Renal cortex interstitium (tissue), 11 donors: ENCODE results near the gene NLRC5. TPM values are rescaled to one million over a fixed set of nuclear protein-coding genes. Genes with fewer than 3 reads are reported as not detected.
"Not testable (repeated sequence)": the region's sequence is repeated elsewhere in the genome, so short reads cannot be mapped to it uniquely, and the experiment has no call there.

Experiments
- DNase-seq, 11 donors: peaks; one replicate each; pipeline ENCODE4 v3.0.0-alpha.2; 2013; ENCODE audit warnings: low read depth in 9 of 11, low spot score in 4 of 11; ENCODE audit errors: extremely low read depth in 1 of 11
- polyA plus RNA-seq, 3 donors: library from polyadenylated mRNA; unstranded; fragments of 120-200 nt; gene quantifications; one replicate each; pipeline ENCODE4 v1.2.1, GENCODE V29; 2013; ENCODE audit not compliant: insufficient read length in 3 of 3

The NLRC5 gene
- polyA plus RNA-seq, 3 donors: 2.3 to 4.2 (median 2.6) TPM

DNA sequence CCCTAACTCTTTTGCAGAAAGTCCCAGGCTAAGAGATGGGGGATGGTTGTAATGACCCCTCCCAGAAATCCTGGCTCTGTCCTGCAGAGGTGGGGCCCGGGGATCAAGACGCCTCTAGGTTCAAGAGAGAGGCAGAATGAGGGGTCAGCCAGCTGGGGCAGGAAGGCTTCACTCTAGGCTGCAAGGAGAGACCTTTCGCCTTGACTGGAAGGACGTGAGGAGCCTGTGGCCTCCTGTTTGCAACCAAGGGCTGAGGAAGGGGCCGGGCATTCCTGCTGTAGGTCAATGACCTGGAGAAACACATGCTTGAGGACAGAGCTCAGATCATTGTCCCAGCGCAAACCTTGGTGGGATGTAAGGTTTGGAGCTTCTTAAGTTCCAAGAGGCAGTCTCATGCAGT lies 36.4 kb upstream of the NLRC5 start:
- no peak for DNase-seq

GRCh38 chr16:56956076-56956475 lies 33.3 kb upstream of the NLRC5 start:
- no peak for DNase-seq

DNA sequence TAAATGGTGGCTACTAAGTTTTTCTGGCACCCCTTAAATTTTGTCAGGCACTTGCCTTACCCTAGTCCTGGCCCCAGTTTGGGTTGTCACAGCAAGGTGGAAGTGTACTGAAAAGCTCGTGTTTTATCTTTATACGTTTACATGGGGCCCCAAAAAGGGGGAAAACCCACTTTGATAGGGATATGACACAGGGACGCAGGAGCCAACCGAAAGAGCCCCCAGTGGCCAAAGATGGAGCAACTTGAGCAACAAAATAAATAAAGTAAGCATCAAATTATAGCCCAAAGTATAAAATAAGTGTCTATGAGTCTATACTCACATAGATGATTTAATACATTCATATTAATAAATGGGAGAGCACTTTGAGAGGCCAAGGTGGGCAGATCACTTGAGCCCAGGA lies 32.6 kb upstream of the NLRC5 start:
- DNase-seq: no peak

DNA sequence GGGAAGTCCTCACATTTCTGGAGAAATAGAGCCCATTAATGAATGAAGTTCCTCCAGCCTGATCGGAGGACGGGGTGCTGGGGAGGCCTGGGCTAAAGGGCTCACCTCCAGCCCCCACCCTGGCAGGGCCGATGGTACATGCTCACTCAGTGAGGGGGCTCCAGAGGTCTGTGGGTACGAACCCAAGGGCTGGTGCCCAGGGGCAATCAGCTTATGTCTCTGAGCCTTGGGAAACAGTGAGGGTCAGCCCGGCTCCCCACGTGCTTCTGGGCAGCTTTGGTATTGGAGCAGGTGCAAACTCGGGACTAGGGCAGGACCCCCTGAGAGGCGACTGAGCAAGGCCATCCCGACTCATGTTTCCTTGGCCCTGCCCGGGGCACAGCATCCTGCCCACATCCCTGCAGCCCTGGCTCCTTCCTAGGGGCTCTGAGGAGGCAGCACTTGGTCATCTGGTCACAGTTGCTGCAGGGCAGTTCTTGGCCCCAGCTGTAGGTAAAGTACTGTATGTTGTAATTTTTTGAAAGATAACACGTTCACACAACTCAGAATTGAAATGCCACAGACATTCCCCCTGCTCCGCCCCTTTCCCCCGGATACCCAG lies 28.6 kb upstream of the NLRC5 start:
- no peak for DNase-seq

DNA sequence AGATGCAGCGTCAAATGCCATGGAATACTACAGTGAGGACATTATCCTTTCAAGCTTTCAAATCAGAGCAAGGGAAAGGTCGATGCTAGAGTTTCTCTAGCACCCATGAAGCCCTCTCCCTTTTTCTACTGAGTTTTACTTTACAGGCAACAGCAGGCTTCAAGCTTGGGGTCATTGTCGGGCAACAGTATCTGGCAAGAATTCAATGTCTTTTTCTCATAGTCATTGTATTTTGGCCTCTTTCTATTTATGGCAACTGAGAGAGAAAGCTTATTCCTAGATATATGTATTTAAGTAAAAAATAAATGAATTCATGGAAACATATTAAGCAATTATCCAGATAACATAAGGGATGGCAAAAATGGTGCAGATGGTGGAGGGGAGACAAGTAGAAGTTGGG lies 28.0 kb upstream of the NLRC5 start:
- DNase-seq: peak in 1 of 11 donors; percentile 9

DNA sequence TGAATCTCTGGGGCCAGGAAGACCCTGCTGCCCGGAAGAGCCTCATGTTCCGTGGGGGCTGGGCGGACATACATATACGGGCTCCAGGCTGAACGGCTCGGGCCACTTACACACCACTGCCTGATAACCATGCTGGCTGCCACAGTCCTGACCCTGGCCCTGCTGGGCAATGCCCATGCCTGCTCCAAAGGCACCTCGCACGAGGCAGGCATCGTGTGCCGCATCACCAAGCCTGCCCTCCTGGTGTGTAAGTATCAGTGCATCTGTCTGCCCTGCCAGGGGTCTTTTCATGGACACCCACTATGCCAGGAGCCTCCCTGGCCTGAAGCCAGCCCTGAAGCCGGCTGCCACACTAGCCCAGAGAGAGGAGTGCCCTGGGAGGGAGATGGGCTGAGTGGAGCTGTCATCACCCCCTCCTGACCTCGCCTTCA lies 27.5 kb upstream of the NLRC5 start, which contains the start of gene CETP:
Gene CETP, plus strand, starts transcription at position 100 of the 431 bp plus-strand sequence. Its CDS starts 30 bp downstream, at position 130.
- DNase-seq: no peak

DNA sequence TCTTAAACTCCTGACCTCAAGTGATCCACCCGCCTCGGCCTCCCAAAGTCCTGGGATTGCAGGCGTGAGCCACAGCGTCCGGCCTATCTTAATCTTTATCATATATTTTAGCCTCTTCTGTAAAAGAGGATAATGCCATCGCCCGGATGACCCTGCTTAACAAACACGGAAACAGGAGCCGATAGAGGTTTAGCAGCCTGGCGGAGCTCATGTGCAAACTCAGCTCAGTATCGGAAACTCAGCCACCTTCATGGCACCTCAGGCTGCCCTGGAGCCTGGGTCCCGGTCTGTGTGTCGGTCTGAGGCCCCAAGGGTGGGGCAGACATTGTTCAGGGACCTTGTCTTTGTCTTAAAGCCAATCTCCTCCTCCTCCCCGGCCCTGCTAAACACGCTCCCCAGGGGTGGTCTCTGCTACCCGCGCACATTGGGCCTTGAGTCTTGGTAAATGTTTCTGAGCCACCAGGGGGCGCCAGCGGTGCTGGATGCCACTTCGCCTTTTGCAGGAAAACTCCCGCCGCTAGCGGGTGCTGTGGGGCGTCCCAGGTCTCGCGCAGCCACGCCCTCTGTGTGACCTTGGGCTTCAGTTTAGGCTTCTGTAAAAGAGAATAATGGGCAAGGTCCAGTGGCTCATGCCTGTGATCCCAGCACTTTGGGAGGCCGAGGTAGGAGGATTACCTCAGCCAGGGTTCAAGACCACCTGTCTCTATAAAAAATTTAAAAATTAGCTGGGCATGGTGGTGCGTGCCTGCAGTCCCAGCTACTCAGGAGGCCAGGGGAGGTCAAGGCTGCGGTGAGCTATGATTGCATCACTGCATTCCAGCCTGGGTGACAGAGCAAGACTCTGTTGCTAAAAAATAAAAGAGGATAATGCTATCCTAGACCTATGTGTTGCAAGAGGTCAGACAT lies 24.9 kb upstream of the NLRC5 start:
- peak in 10 of 11 donors; percentile 37 to 70 (median 56) for DNase-seq

DNA sequence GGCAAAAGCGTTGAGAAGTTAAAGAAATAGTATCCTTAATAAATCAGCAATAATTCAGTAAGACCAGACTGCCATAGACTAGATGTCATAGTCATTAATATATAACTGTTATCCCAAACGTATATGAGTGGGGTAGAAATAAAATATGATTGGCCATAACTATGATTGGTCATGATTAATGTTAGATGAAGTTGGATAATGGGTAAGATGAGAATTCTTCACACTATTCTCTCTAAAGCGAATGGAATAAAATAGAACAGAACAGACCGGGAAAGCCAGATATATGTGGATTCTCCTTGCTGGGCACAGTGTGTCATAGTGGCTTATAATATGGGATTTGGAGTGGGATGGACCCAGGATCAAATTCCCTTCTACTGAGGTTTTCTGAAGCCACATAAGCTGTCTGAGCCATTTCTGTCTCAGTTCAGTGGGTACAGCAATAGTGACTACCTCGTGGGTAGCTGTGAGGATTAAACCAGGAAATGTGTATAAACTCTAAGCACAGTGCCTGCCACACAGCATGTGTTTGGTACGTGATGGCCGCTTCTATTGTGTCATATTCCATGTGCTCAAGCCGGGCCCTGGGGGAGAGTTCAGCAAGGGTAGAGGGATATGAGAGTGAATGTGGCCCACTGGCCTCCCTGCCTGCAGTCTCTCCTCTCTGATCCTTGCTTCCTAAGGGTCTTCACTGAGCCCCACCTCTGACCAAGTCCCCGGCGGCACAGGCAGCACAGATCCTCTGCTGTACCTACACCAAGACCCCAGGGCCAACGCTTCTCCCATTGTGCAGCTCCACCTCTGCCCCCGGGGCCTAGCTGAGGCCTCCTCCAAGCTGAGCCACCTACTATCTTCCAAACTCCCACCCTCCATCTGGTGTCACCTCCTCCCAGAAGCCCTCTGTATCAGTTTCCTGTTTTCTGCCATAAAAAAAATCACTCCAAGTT lies 23.9 kb upstream of the NLRC5 start:
- DNase-seq: no peak

DNA sequence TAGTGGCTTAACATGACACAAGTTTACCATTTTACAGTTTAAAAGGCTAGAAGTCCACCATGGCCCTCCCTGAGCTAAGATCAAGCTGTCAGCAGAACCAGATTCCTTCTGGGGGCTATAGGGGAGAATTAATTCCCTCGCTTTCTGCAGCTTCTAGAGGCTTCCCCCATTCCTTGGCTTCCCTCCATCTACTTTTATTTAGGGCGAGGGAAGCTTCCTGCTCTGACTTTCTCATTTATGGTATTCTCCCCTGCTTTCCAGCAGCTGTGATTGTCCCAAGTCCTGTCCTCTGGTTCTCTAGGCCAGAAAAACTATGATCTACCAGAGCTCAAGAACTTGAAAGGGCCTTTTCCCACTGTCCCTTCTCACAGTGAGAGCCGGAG lies 23.3 kb upstream of the NLRC5 start:
- DNase-seq: peak in 9 of 11 donors; percentile 29 to 67 (median 47)

DNA sequence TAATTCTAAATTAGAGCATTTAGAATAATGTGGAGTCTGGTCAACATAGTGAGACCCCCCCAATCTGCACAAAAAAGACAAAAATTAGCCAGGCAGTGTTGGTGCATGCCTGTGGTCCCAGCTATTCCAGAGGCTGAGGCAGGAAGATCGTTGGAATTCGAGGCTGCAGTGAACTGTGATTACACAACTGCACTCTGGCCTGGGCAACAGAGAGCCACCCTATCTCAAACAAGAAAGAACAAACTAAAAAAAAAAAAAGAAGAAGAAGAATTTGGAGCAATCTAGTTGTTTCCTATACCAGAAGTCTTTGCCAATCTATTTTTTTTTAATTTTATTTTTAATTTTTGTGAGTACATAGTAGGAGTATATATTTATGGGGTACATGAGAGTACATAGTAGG lies 21.6 kb upstream of the NLRC5 start:
- no peak for DNase-seq

DNA sequence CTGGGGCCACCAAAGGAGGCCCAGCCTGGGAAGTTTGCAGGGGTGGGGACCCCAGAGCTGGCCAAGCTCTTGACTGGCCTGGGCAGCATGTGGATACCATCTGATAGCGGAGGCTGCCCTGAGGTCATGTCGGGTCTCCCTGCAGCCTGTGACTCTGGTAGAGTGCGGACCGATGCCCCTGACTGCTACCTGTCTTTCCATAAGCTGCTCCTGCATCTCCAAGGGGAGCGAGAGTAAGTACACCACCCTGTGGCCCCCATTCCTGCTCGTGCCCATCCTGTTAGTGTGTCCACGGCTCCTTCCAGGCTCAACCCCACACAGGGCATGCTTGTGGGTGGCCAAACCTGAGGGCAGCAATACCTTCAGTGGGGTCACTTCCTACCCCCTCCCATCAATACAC lies 19.6 kb upstream of the NLRC5 start:
- no peak for DNase-seq

DNA sequence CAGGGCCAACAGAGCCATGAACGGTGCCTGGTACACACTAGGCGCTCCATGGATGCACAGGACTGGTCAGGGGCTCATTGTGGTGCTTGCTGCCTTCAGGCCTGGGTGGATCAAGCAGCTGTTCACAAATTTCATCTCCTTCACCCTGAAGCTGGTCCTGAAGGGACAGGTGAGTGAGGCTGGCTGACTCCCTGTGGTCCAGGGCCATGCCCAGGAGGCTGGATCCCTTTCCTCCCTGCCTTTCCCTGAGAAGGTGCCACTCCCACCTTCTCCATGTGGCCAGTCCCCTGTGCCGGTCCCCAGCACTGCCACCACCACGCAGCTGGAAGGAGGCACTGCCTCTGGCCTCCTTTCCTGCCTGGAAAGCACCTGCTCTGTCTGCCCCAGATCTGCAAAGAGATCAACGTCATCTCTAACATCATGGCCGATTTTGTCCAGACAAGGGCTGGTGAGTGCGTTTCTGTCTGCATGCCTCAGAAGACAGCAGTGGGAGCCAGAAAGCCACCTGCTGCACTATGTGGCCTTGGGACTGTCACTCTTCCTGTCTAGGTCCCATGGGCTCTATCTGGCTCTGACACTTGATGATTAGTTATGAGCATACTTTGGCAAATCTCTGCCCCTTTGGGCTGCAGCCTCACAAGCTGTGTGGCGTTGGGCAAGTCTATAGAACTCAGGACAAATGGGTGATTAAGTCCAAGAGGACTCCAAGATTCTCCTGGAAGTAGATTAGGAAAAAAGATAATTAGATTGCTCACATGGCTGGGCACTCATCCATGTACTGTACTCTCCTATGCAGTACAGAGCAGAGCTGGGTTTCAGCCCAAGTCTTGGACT lies 18.2 kb upstream of the NLRC5 start:
- no peak for DNase-seq

- no peak for DNase-seq
These were observed 17.7 kb upstream of the NLRC5 start for GRCh38 chr16:56971768-56972043.

- DNase-seq: no peak
These were observed 16.7 kb upstream of the NLRC5 start for GRCh38 chr16:56972403-56973293.

DNA sequence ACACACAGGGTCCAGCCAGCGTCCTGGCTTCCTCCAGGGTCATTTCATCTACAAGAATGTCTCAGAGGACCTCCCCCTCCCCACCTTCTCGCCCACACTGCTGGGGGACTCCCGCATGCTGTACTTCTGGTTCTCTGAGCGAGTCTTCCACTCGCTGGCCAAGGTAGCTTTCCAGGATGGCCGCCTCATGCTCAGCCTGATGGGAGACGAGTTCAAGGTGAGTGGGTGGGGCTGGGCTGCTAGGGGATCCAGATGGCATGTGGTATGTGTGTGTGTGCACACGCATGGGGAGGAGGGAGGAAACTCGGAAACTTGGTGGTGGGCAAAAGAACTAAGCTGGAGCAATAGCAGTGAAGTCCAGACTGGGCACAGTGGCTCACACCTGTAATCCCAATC lies 16.1 kb upstream of the NLRC5 start:
- no peak for DNase-seq

GRCh38 chr16:56973899-56974298 lies 15.5 kb upstream of the NLRC5 start:
- DNase-seq: not testable (repeated sequence)

DNA sequence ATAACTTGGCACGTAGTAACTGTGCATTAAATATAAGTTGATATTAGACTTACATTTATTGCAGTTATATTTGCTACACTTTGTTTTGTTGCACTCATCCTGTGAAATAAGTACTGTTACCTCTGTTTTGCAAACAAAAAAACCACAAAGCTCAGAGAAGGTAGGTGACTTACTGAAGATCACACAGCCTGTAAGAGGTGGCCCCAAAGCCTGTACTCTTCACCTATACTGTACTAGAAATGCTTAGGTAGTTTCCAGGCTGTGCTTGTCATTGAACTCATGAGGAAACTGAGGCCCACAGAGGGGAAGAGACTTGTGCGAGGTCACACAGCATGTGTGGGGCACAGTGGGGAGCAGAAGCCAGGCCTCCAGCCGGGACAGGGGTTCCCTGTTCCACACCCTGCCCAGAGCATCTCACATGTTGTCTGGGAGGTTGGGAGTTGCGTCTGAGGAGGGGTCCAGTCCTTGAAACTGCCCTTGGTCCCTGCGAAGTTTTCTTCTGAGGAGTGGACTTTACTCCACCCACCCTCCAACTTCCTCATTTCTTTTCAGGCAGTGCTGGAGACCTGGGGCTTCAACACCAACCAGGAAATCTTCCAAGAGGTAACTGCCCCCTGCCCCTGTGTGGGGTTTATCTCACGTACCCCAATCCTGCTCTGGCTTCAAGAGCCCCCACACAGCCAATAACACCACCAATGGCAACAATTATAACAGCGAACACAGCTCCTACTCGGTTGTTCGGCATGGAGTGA lies 14.6 kb upstream of the NLRC5 start:
- DNase-seq: no peak
